GM12878 (cell line): ENCODE data around the gene WHRN. TPM values are rescaled to one million over a fixed set of nuclear protein-coding genes. Genes with fewer than 3 reads are reported as not detected.
A peak's percentile ranks its signal among the peaks of the same experiment; 100 is the strongest.

Experiments used
- CBX5 ChIP-seq: sonication (generic); IDR thresholded peaks from 2 replicates; pipeline ENCODE4 v1.6.1; 2016; ENCODE audit warnings: low read depth, moderate library complexity, mild to moderate bottlenecking, inconsistent platforms
- CHD1 ChIP-seq: IDR thresholded peaks from 2 replicates; pipeline ENCODE4 v1.6.1; 2012; ENCODE audit warnings: low read depth, low read length, improper control_type of control experiment
- GATAD2B ChIP-seq: fragments of 450-650 bp; conservative IDR thresholded peaks from 2 replicates; pipeline ENCODE4 v1.6.1; 2017; ENCODE audit warnings: low read depth, mild to moderate bottlenecking, moderate library complexity
- HDAC2 ChIP-seq: fragments of 200-600 bp; sonication (generic); IDR thresholded peaks from 2 replicates; pipeline ENCODE4 v1.6.1; 2017
- HDGF ChIP-seq: fragments of 450-650 bp; IDR thresholded peaks from 2 replicates; pipeline ENCODE4 v1.6.1; 2016; ENCODE audit warnings: antibody characterized with exemption
- JUND ChIP-seq: IDR thresholded peaks from 2 replicates; pipeline ENCODE4 v1.6.1; 2012; ENCODE audit warnings: low read depth, mild to moderate bottlenecking, low read length, improper control_type of control experiment, moderate library complexity
- NBN ChIP-seq: fragments of 450-650 bp; IDR thresholded peaks from 2 replicates; pipeline ENCODE4 v1.6.1; 2016
- RAD21 ChIP-seq: IDR thresholded peaks from 2 replicates; pipeline ENCODE4 v1.6.1; 2011; ENCODE audit warnings: mild to moderate bottlenecking, low read depth, low read length, moderate library complexity; ENCODE audit not compliant: insufficient read depth
- RB1 ChIP-seq: fragments of 450-650 bp; formaldehyde crosslinking; IDR thresholded peaks from 2 replicates; pipeline ENCODE4 v1.6.1; 2017; ENCODE audit warnings: mild to moderate bottlenecking, borderline replicate concordance
- RCOR1 ChIP-seq: conservative IDR thresholded peaks from 2 replicates; pipeline ENCODE4 v1.6.1; 2012; ENCODE audit warnings: low read depth, low read length, improper control_type of control experiment
- SMC3 ChIP-seq: IDR thresholded peaks from 2 replicates; pipeline ENCODE4 v1.6.1; 2011; ENCODE audit warnings: low read length, improper control_type of control experiment, borderline replicate concordance
- STAT3 ChIP-seq: IDR thresholded peaks from 2 replicates; pipeline ENCODE4 v1.6.1; 2011; ENCODE audit warnings: low read depth, low read length, improper control_type of control experiment
- TARDBP ChIP-seq: IDR thresholded peaks from 2 replicates; pipeline ENCODE4 v1.6.1; 2016; ENCODE audit warnings: borderline replicate concordance
- WRNIP1 ChIP-seq: IDR thresholded peaks from 2 replicates; pipeline ENCODE4 v1.6.1; 2011; ENCODE audit warnings: low read depth, low read length, improper control_type of control experiment, borderline replicate concordance
- ZNF217 ChIP-seq: fragments of 450-650 bp; IDR thresholded peaks from 2 replicates; pipeline ENCODE4 v1.6.1; 2017; ENCODE audit warnings: antibody characterized with exemption, mild to moderate bottlenecking
- ZNF24 ChIP-seq: fragments of 450-650 bp; IDR thresholded peaks from 2 replicates; pipeline ENCODE4 v1.6.1; 2017; ENCODE audit warnings: antibody characterized with exemption, mild to moderate bottlenecking
- polyA plus RNA-seq, 11 experiments: library from polyadenylated mRNA; depleted of rRNA in 4 of 11; unstranded in 6 of 11; stranded (reverse) in 5 of 11; fragments of >200 nt; fragmentation: Nextera tagmentation in 4 of 11; fragmentation: Illumina TruSeq in 1 of 11; extraction: Ambion mirVana in 4 of 11; extraction: Trizol in 1 of 11; gene quantifications; 1 replicate in 1 of 11; 2 replicates in 10 of 11; pipeline versions ENCODE4 v1.2.1 to v1.2.3, GENCODE V29; 2011 to 2016; ENCODE audit warnings: inconsistent platforms in 2 of 11, missing spikeins in 2 of 11, low read depth in 1 of 11
- total RNA-seq, 4 experiments: library from RNA; depleted of rRNA in 3 of 4; stranded (reverse); fragments of >200 nt in 3 of 4; fragmentation: Illumina TruSeq in 1 of 4; extraction: Trizol in 1 of 4; gene quantifications; 2 replicates each; pipeline versions ENCODE4 v1.2.1 to v1.2.3, GENCODE V29; 2013 to 2021
- TF ChIP-seq, protein P1 (sequence below): fragments of 450-650 bp; formaldehyde crosslinking; IDR thresholded peaks from 2 replicates; pipeline ENCODE4 v1.5.0; 2022; ENCODE audit warnings: mild to moderate bottlenecking, missing genetic modification characterization
- TF ChIP-seq, protein P2 (sequence below): IDR thresholded peaks from 2 replicates; pipeline ENCODE4 v1.6.1; 2011; ENCODE audit warnings: mild to moderate bottlenecking, low read depth, low read length, moderate library complexity; ENCODE audit not compliant: insufficient replicate concordance
- TF ChIP-seq, protein P3 (sequence below): fragments of 450-650 bp; IDR thresholded peaks from 2 replicates; pipeline ENCODE4 v1.6.1; 2016; ENCODE audit warnings: mild to moderate bottlenecking
- TF ChIP-seq, protein P4 (sequence below): fragments of 450-650 bp; IDR thresholded peaks from 2 replicates; pipeline ENCODE4 v1.6.1; 2017; ENCODE audit warnings: low read depth, mild to moderate bottlenecking, moderate library complexity

The WHRN gene
- total and polyA plus RNA-seq, 10 of the 15 experiments (the other 5 are each of a cell fraction or from before 2014, with no cell fraction given) = 0.04 to 18.2 (median 0.68) TPM; not detected in 1

DNA sequence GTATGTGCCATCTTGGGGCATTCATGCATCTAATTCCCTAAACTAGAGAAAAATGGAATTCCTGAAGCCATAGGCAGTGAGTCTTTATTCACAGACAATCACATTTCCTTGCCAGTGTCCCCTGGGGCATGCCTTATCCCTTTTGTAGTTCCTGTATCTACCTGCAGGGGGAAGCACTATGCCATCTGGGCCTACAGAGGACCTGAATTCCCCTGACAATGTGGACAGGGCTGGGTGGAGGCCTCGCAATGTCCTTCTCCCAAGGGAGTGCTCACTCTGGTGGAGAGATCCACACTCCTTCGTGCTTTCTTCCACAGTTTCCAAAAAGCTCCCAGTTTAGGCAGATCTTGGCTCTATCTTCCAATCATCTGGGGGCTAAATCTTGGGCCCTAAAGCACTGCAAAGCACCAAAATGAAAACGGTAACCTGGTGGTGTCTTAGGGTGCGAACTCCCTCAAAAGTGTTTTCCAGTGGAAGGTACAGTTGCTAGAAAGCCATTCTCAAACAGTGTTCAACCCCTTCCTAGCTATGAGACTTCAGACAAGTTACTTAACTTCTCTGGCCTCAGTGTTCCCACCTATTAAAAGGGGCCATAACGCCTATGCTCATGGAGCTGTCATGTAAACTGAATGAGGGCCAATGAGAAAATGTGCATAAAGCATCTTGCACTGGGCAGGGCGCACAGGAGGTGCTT, 17.5 kb downstream of the WHRN start (continued):
- TF ChIP-seq, protein P1, sequence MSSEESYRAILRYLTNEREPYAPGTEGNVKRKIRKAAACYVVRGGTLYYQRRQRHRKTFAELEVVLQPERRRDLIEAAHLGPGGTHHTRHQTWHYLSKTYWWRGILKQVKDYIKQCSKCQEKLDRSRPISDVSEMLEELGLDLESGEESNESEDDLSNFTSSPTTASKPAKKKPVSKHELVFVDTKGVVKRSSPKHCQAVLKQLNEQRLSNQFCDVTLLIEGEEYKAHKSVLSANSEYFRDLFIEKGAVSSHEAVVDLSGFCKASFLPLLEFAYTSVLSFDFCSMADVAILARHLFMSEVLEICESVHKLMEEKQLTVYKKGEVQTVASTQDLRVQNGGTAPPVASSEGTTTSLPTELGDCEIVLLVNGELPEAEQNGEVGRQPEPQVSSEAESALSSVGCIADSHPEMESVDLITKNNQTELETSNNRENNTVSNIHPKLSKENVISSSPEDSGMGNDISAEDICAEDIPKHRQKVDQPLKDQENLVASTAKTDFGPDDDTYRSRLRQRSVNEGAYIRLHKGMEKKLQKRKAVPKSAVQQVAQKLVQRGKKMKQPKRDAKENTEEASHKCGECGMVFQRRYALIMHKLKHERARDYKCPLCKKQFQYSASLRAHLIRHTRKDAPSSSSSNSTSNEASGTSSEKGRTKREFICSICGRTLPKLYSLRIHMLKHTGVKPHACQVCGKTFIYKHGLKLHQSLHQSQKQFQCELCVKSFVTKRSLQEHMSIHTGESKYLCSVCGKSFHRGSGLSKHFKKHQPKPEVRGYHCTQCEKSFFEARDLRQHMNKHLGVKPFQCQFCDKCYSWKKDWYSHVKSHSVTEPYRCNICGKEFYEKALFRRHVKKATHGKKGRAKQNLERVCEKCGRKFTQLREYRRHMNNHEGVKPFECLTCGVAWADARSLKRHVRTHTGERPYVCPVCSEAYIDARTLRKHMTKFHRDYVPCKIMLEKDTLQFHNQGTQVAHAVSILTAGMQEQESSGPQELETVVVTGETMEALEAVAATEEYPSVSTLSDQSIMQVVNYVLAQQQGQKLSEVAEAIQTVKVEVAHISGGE (CRISPR knock-in tag) = no peak
- TF ChIP-seq NBN = 0 out of 2 replicates have a peak, but pooled peaks have one; percentile 48
- TF ChIP-seq STAT3 = no peak
- TF ChIP-seq RB1 = peak; percentile 71
- TF ChIP-seq JUND = no peak
- TF ChIP-seq CBX5 = no peak
- TF ChIP-seq, protein P2, sequence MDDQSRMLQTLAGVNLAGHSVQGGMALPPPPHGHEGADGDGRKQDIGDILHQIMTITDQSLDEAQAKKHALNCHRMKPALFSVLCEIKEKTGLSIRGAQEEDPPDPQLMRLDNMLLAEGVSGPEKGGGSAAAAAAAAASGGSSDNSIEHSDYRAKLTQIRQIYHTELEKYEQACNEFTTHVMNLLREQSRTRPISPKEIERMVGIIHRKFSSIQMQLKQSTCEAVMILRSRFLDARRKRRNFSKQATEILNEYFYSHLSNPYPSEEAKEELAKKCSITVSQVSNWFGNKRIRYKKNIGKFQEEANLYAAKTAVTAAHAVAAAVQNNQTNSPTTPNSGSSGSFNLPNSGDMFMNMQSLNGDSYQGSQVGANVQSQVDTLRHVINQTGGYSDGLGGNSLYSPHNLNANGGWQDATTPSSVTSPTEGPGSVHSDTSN = no peak
- TF ChIP-seq SMC3 = peak; percentile 76
- TF ChIP-seq, protein P3, sequence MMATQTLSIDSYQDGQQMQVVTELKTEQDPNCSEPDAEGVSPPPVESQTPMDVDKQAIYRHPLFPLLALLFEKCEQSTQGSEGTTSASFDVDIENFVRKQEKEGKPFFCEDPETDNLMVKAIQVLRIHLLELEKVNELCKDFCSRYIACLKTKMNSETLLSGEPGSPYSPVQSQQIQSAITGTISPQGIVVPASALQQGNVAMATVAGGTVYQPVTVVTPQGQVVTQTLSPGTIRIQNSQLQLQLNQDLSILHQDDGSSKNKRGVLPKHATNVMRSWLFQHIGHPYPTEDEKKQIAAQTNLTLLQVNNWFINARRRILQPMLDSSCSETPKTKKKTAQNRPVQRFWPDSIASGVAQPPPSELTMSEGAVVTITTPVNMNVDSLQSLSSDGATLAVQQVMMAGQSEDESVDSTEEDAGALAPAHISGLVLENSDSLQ = no peak
- TF ChIP-seq ZNF217 = peak; percentile 87
- TF ChIP-seq GATAD2B = 0 out of 2 replicates have a peak, but pooled peaks have one; percentile 32
- TF ChIP-seq TARDBP = no peak
- TF ChIP-seq, protein P4, sequence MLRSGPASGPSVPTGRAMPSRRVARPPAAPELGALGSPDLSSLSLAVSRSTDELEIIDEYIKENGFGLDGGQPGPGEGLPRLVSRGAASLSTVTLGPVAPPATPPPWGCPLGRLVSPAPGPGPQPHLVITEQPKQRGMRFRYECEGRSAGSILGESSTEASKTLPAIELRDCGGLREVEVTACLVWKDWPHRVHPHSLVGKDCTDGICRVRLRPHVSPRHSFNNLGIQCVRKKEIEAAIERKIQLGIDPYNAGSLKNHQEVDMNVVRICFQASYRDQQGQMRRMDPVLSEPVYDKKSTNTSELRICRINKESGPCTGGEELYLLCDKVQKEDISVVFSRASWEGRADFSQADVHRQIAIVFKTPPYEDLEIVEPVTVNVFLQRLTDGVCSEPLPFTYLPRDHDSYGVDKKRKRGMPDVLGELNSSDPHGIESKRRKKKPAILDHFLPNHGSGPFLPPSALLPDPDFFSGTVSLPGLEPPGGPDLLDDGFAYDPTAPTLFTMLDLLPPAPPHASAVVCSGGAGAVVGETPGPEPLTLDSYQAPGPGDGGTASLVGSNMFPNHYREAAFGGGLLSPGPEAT = peak; percentile 32; the same call in 1 of the 2 replicates
- TF ChIP-seq HDGF = 0 out of 2 replicates have a peak, but pooled peaks have one; percentile 45
- TF ChIP-seq ZNF24 = no peak
- TF ChIP-seq CHD1 = no peak
- TF ChIP-seq RCOR1 = no peak
- TF ChIP-seq WRNIP1 = 0 out of 2 replicates have a peak, but pooled peaks have one; percentile 30
- TF ChIP-seq RAD21 = peak; percentile 85
- TF ChIP-seq HDAC2 = no peak
